ENCODE results near the gene ZFP36L1.

The ZFP36L1 gene

GRCh38 chr14:68796418-68797101, 3.7 kb upstream of the ZFP36L1 start:
- H3K27me3 ChIP-seq (ENCODE audit: insufficient read depth, low read length) = no peaks in the 10 kb centered on the region
- H2AFZ ChIP-seq (ENCODE audit: low read length) = no peak overlapping the region
- 0 out of 2 replicates have a peak, but pooled peaks cover 4% of the 10 kb centered on the region for H3F3A ChIP-seq (ENCODE audit: insufficient read depth, low read length)
- peaks cover 10% of the 10 kb centered on the region for H3K36me3 ChIP-seq (ENCODE audit: insufficient read depth, low read length)
- no peaks in the 10 kb centered on the region for H3K9me2 ChIP-seq (ENCODE audit: low read depth, low read length)
- H3K9ac ChIP-seq (ENCODE audit: low read length) = peak overlapping the region; percentile 96
- H3K4me3 ChIP-seq (ENCODE audit: low read depth, low read length, poor library complexity, severe bottlenecking) = peak overlapping the region; percentile 84
- peaks cover 4% of the 10 kb centered on the region for H3K9me3 ChIP-seq (ENCODE audit: low read length)
- no peak for TF ChIP-seq CTCF (IDR thresholded peaks at IDR 0.05; ENCODE audit: low read length)
- TF ChIP-seq EZH2 (IDR thresholded peaks at IDR 0.05; ENCODE audit: borderline replicate concordance, low read length) = no peak
- peaks cover 14% of the 10 kb centered on the region for H3K79me2 ChIP-seq (ENCODE audit: insufficient read depth, low read length)
- H3K27ac ChIP-seq (ENCODE audit: low read depth, low read length, poor library complexity, severe bottlenecking) = peak overlapping the region; percentile 98
- H4K20me1 ChIP-seq (ENCODE audit: insufficient read depth, low read length) = no peaks in the 10 kb centered on the region
- peaks cover 42% of the 10 kb centered on the region for H3K4me1 ChIP-seq (ENCODE audit: insufficient read depth, low read length, severe bottlenecking)
- H3K4me2 ChIP-seq (ENCODE audit: low read length) = peak overlapping the region; percentile 89

GRCh38 chr14:68795597-68796417, 2.9 kb upstream of the ZFP36L1 start:
- no peak for TF ChIP-seq EZH2 (IDR thresholded peaks at IDR 0.05; ENCODE audit: borderline replicate concordance, low read length)
- TF ChIP-seq CTCF (IDR thresholded peaks at IDR 0.05; ENCODE audit: low read length) = peak; percentile 55
- Histone ChIP-seq H3K9me3 (ENCODE audit: low read length) (peaks cover 2% of the 10 kb centered on the region; the same call in 1 of the 2 replicates), H4K20me1 (ENCODE audit: insufficient read depth, low read length) (no peaks in the 10 kb centered on the region), H3K36me3 (ENCODE audit: insufficient read depth, low read length) (peaks cover 17% of the 10 kb centered on the region), H3K4me2 (ENCODE audit: low read length) (peak overlapping the region; percentile 89), H3K4me3 (ENCODE audit: low read depth, low read length, poor library complexity, severe bottlenecking) (peak overlapping the region; percentile 84), H3K79me2 (ENCODE audit: insufficient read depth, low read length) (peaks cover 21% of the 10 kb centered on the region), H2AFZ (ENCODE audit: low read length) (no peak overlapping the region), H3K9ac (ENCODE audit: low read length) (peak overlapping the region; percentile 96), H3K27ac (ENCODE audit: low read depth, low read length, poor library complexity, severe bottlenecking) (peak overlapping the region; percentile 98), H3K4me1 (ENCODE audit: insufficient read depth, low read length, severe bottlenecking) (peaks cover 44% of the 10 kb centered on the region), H3K27me3 (ENCODE audit: insufficient read depth, low read length) (no peaks in the 10 kb centered on the region), H3F3A (ENCODE audit: insufficient read depth, low read length) (0 out of 2 replicates have a peak, but pooled peaks cover 4% of the 10 kb centered on the region), H3K9me2 (ENCODE audit: low read depth, low read length) (no peaks in the 10 kb centered on the region)

- no peak for TF ChIP-seq EZH2 (IDR thresholded peaks at IDR 0.05; ENCODE audit: borderline replicate concordance, low read length)
- TF ChIP-seq CTCF (IDR thresholded peaks at IDR 0.05; ENCODE audit: low read length) = no peak
- Histone ChIP-seq H3K9ac (ENCODE audit: low read length) (peak overlapping the region; percentile 96), H3K36me3 (ENCODE audit: insufficient read depth, low read length) (peaks cover 25% of the 10 kb centered on the region), H3K4me2 (ENCODE audit: low read length) (peak overlapping the region; percentile 89), H2AFZ (ENCODE audit: low read length) (no peak overlapping the region), H4K20me1 (ENCODE audit: insufficient read depth, low read length) (no peaks in the 10 kb centered on the region), H3K4me1 (ENCODE audit: insufficient read depth, low read length, severe bottlenecking) (peaks cover 46% of the 10 kb centered on the region), H3K79me2 (ENCODE audit: insufficient read depth, low read length) (peaks cover 29% of the 10 kb centered on the region), H3K4me3 (ENCODE audit: low read depth, low read length, poor library complexity, severe bottlenecking) (peak overlapping the region; percentile 84), H3K9me2 (ENCODE audit: low read depth, low read length) (no peaks in the 10 kb centered on the region), H3K27ac (ENCODE audit: low read depth, low read length, poor library complexity, severe bottlenecking) (peak overlapping the region; percentile 98), H3F3A (ENCODE audit: insufficient read depth, low read length) (0 out of 2 replicates have a peak, but pooled peaks cover 4% of the 10 kb centered on the region), H3K27me3 (ENCODE audit: insufficient read depth, low read length) (no peaks in the 10 kb centered on the region), H3K9me3 (ENCODE audit: low read length) (no peaks in the 10 kb centered on the region)
Measured at GRCh38 chr14:68794851-68795596, 2.2 kb upstream of the ZFP36L1 start.

Measured in OCI-LY1 (cell line).